Measurements from ENCODE around the gene ITGB7. TPM values are rescaled to one million over a fixed set of nuclear protein-coding genes. Genes with fewer than 3 reads are reported as not detected.

The ITGB7 gene
- total and polyA plus RNA-seq, 12 donors, result 0.55 to 8.4 (median 1.1) TPM

DNA sequence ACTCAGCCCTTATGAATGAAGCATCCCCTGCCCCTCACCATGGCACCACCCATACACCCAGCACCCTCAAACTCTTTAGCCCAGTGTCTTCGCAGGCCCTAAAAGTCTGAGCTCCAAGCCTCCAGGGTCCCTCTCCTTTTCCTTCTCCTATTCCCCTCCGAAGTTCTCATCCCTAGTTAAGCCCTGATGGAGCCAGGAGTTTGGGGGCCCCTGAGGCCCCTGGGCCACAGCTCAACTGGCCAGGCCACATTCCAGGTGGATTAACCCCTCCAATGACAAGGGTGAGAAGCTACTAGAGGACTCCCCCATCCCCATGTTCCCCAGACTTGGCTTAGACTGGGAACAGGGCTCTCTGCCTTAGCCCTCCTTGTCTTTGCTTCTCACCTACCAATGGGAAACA lies 22.4 kb upstream of the ITGB7 start:
- intact Hi-C loops (cut with DNase I), result no loop called here
- Histone ChIP-seq H3K4me1 (peaks cover 6 to 49% (median 37%) of the 10 kb centered on the region in 9 donors), H3K9me3 (no peaks in the 10 kb centered on the region), H3K4me3 (no peak overlapping the region), H3K36me3 (peaks cover 0 to 9% (median 0%) of the 10 kb centered on the region in 9 donors), H3K27ac (no peak overlapping the region), H3K27me3 (peaks cover 0 to 21% (median 0%) of the 10 kb centered on the region in 7 donors)
- DNase-seq, result no peak
- 89 to 95% methylated on average over 2 of the region's 2 CpGs for WGBS, 2 donors
- no peak for TF ChIP-seq CTCF (IDR thresholded peaks at IDR 0.05)
- no peak for ATAC-seq

DNA sequence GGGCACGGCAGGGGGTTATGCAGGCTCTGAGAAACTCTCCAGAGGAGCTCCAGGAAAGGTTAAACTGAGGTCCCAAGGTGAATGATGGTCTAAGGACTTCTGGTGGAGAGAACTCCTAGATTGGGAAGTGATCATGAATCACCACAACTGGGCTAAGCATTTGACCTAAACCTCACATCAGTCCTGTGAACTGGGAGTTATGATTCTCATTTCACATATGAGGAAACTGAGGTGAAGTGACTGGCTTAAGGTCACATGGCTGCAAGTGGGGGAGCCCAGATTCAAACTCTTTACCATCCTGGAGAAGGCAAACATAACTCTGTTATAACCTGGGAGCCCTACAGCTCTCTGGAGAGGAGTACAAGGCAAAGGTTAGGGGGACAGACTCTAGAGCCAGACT lies 20.8 kb upstream of the ITGB7 start:
- no peak overlapping the region for H3K4me3 ChIP-seq
- intact Hi-C loops (cut with DNase I), result no loop called here
- peaks cover 0 to 10% (median 0%) of the 10 kb centered on the region in 7 donors for H3K27me3 ChIP-seq
- DNase-seq (no peak), ATAC-seq (no peak)
- H3K9me3 ChIP-seq, result no peaks in the 10 kb centered on the region
- peaks cover 0 to 9% (median 0%) of the 10 kb centered on the region in 9 donors for H3K36me3 ChIP-seq
- 94 to 95% methylated on average over 1 of the region's 1 CpG for WGBS, 2 donors
- peaks cover 14 to 49% (median 37%) of the 10 kb centered on the region in 9 donors for H3K4me1 ChIP-seq
- H3K27ac ChIP-seq, result no peak overlapping the region
- TF ChIP-seq CTCF (IDR thresholded peaks at IDR 0.05), result no peak

- no peak overlapping the region for H3K4me3 ChIP-seq
- 95 to 96% methylated on average over 11 of the region's 11 CpGs for WGBS, 2 donors
Measured at GRCh38 chr12:53227341-53227740, 20.3 kb upstream of the ITGB7 start.

DNA sequence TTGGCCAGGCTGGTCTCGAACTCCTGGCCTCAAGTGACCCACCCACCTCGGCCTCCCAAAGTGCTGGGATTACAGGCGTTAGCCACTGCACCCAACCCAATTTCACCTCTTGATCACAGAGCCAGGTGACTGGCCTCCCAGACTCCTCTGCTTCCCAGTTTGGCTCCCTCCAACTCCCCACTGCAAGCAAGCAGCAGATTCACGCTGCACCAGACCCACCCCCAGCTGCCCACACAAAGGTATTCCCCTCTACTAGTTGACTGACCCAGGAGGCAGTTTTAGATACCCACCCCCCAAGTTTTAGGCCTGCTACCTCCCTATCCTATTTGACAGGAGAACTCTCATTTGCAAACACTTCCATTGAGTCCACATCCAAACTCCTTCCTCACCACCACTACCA lies 19.8 kb upstream of the ITGB7 start:
- H3K36me3 ChIP-seq, result peaks cover 0 to 9% (median 0%) of the 10 kb centered on the region in 9 donors
- WGBS, 2 donors, result 95 to 96% methylated on average over 4 of the region's 4 CpGs
- no peak for ATAC-seq
- H3K27ac ChIP-seq, result no peak overlapping the region
- TF ChIP-seq CTCF (IDR thresholded peaks at IDR 0.05), result no peak
- H3K4me3 ChIP-seq, result no peak overlapping the region
- no peaks in the 10 kb centered on the region for H3K9me3 ChIP-seq
- intact Hi-C loops (cut with DNase I), result no loop called here
- peaks cover 0 to 3% (median 0%) of the 10 kb centered on the region in 7 donors for H3K27me3 ChIP-seq
- H3K4me1 ChIP-seq, result peaks cover 9 to 50% (median 40%) of the 10 kb centered on the region in 9 donors
- DNase-seq, result no peak

More at GRCh38 chr12:53227341-53227740, 20.3 kb upstream of the ITGB7 start:
- DNase-seq, result no peak
- peaks cover 0 to 6% (median 0%) of the 10 kb centered on the region in 7 donors for H3K27me3 ChIP-seq
- H3K4me1 ChIP-seq, result peaks cover 9 to 49% (median 37%) of the 10 kb centered on the region in 9 donors
- no peak for TF ChIP-seq CTCF (IDR thresholded peaks at IDR 0.05)
- intact Hi-C loops (cut with DNase I), result no loop called here
- H3K36me3 ChIP-seq, result peaks cover 0 to 9% (median 0%) of the 10 kb centered on the region in 9 donors
- H3K9me3 ChIP-seq, result no peaks in the 10 kb centered on the region
- H3K27ac ChIP-seq, result no peak overlapping the region
- ATAC-seq, result no peak

Data from heart right ventricle (tissue), 16 donors.